Motor neuron (in vitro differentiated cells): ENCODE measurements around the gene CEP120. TPM values are rescaled to one million over a fixed set of nuclear protein-coding genes. Genes with fewer than 3 reads are reported as not detected.
"Not testable (repeated sequence)": the region's sequence is repeated elsewhere in the genome, so short reads cannot be mapped to it uniquely, and the experiment has no call there.

ENCODE experiments used
- ATAC-seq, 8 experiments: fragments of 200-7000 bp; cut with Tn5 transposase; replicated peaks in 6 of 8; 2 replicates each; pipeline ENCODE4 v1.8.0; 2021; ENCODE audit warnings: mild to moderate bottlenecking in 8 of 8, moderate library complexity in 8 of 8
- H3K27ac ChIP-seq, 2 donors: fragments of 250-450 bp; sonication (Bioruptor Pico); 2 replicates each; pipeline ENCODE4 v1.9.0; 2021; ENCODE audit warnings: antibody characterized with exemption in 2 of 2, mild to moderate bottlenecking in 2 of 2, moderate library complexity in 1 of 2
- H3K4me1 ChIP-seq, 2 donors: fragments of 250-450 bp; sonication (Bioruptor Pico); replicated peaks in 1 of 2; 2 replicates each; pipeline ENCODE4 v1.6.1; 2021; ENCODE audit warnings: antibody characterized with exemption in 2 of 2, mild to moderate bottlenecking in 2 of 2, moderate library complexity in 1 of 2
- H3K4me3 ChIP-seq, 5 donors: fragments of 250-450 bp; sonication (Bioruptor Pico); 2 replicates each; pipeline ENCODE4 v1.9.0; 2021; ENCODE audit warnings: antibody characterized with exemption in 5 of 5, mild to moderate bottlenecking in 5 of 5, moderate library complexity in 4 of 5
- WGBS, 10 experiments: fragments of 450-650 bp; shearing (Covaris generic); methylation state at CpG; one replicate each; pipeline ENCODE4 v1.0.0; 2022; 5-methylcytosine and 5-hydroxymethylcytosine counted together
- in situ Hi-C, 9 experiments: fragments of 400-800 bp; cut with MboI; loops; one replicate each; pipeline ENCODE4 v1.15.0; 2021; ENCODE audit warnings: low sequenced_read_pairs in 9 of 9, low pct_unique_long_range_greater_than_20kb in 2 of 9; ENCODE audit not compliant: unreplicated experiment in 9 of 9
- total RNA-seq, 8 experiments: library from RNA; unstranded; fragments of 300-600 nt; gene quantifications; 2 replicates each; pipeline versions ENCODE4 v1.2.3 to v1.2.4, GENCODE V29; 2022

Gene CEP120
- total RNA-seq, 8 experiments from 2014 or later, result 13.7 to 28.3 (median 19.0) TPM

GRCh38 chr5:123364441-123365155 lies 58.6 kb downstream of the CEP120 start:
- Histone ChIP-seq H3K27ac (no peak overlapping the region), H3K4me3 (no peak overlapping the region), H3K4me1 (no peaks in the 10 kb centered on the region)
- WGBS, 10 experiments, result 76 to 100% (median 92%) methylated on average over 1 to 2 of the region's 2 CpGs; no CpG with 5 or more reads in 1 of the 10 experiments
- in situ Hi-C loops, result loop anchor here in 3 of 9 experiments (25.0 kb wide), 3 partner anchors 477 to 852 kb away; no protein-coding TSS in a partner anchor
- no peak for ATAC-seq

GRCh38 chr5:123360910-123361309 lies 62.3 kb downstream of the CEP120 start:
- H3K4me1 ChIP-seq, result no peaks in the 10 kb centered on the region
- in situ Hi-C loops, result loop anchor here in 3 of 9 experiments (25.0 kb wide), 3 partner anchors 474 to 849 kb away; no protein-coding TSS in a partner anchor
- no peak for ATAC-seq
- no peak overlapping the region for H3K27ac ChIP-seq
- H3K4me3 ChIP-seq, result no peak overlapping the region

GRCh38 chr5:123360201-123360571 lies 63.0 kb downstream of the CEP120 start:
- no peaks in the 10 kb centered on the region for H3K4me1 ChIP-seq
- no peak overlapping the region for H3K27ac ChIP-seq
- ATAC-seq, result no peak
- in situ Hi-C loops, result loop anchor here in 3 of 9 experiments (25.0 kb wide), 3 partner anchors 473 to 848 kb away; no protein-coding TSS in a partner anchor
- no peak overlapping the region for H3K4me3 ChIP-seq

DNA sequence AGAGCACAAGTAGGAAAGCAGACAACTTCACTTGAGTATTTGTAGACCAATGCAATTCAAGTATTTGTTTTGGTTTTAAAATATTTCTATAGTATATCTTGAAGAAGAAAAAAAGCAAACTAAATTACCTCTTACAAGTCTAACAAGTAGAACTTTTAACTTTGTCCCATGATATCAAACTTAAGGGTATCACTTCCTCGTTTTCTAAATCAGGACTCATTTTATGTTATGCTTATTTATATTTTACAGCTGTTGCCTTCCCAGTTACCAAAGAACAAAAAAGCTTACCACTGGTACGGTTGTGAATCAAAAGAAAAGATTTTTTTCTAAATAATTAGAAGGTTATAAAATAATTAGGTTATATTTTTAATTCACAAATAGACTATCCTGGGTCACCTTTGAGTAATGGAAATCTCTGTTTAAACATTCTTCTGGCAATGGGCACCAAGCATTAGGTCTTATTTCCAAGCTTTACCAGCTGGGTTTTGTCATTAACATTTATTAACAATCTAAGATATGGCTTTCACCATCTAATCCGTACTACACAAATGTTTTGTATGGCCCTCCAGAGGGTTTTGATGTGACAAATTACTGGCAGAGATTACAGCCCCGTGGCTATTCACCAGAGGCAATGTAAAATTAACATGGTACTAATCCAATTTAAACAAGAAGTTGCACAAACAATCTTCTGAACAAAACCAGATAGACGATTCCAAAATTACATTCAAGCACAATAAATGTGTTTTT lies 63.6 kb downstream of the CEP120 start:
- WGBS, 10 experiments, result 33 to 92% (median 85%) methylated on average over 2 to 5 of the region's 5 CpGs
- H3K4me3 ChIP-seq, result no peak overlapping the region
- in situ Hi-C loops, result loop anchor here in 3 of 9 experiments (25.0 kb wide), 3 partner anchors 472 to 847 kb away; no protein-coding TSS in a partner anchor
- ATAC-seq, result no peak
- H3K4me1 ChIP-seq, result no peaks in the 10 kb centered on the region
- H3K27ac ChIP-seq, result no peak overlapping the region

- Histone ChIP-seq H3K27ac (no peak overlapping the region), H3K4me1 (no peaks in the 10 kb centered on the region), H3K4me3 (no peak overlapping the region)
- ATAC-seq, result no peak
- 90 to 100% (median 100%) methylated on average over 1 of the region's 1 CpG; no CpG with 5 or more reads in 3 of the 10 experiments for WGBS, 10 experiments
- in situ Hi-C loops, result loop anchor here in 3 of 9 experiments (25.0 kb wide), 3 partner anchors 471 to 846 kb away; no protein-coding TSS in a partner anchor
Observed at GRCh38 chr5:123358751-123359150, 64.5 kb downstream of the CEP120 start.

- no peak overlapping the region for H3K27ac ChIP-seq
- no peaks in the 10 kb centered on the region for H3K4me1 ChIP-seq
- no peak for ATAC-seq
- in situ Hi-C loops, result loop anchor here in 3 of 9 experiments (25.0 kb wide), 3 partner anchors 471 to 846 kb away; no protein-coding TSS in a partner anchor
- H3K4me3 ChIP-seq, result no peak overlapping the region
- 79 to 100% (median 91%) methylated on average over 1 of the region's 1 CpG; no CpG with 5 or more reads in 2 of the 10 experiments for WGBS, 10 experiments
Observed at GRCh38 chr5:123358304-123358703, 64.9 kb downstream of the CEP120 start.

DNA sequence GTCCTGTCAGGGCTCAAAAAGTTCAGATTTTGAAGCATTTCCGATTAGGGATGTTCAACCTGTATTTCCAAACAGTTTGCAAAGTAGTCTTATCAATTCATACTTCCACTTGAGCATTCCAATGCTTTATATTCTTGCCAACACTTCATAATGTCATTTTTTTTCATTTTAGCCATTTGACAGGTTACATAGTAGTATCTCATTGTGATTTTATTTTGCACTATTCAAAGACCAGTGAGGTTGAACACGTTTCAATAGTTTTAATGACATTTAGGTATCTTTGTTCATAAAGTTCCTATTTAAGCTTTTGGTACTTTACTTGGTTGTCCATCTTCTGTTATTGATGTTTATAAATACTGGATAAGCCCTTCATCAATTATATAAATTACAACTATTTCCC lies 71.4 kb downstream of the CEP120 start:
- Histone ChIP-seq H3K4me3 (no peak overlapping the region), H3K4me1 (no peaks in the 10 kb centered on the region), H3K27ac (no peak overlapping the region)
- ATAC-seq, result no peak
- WGBS, 10 experiments, result 53 to 100% (median 95%) methylated on average over 1 to 2 of the region's 2 CpGs; no CpG with 5 or more reads in 1 of the 10 experiments
- in situ Hi-C loops, result loop anchor here in 3 of 9 experiments (25.0 kb wide), 3 partner anchors 465 to 840 kb away; no protein-coding TSS in a partner anchor

- 0 to 100% (median 83%) methylated on average over 1 of the region's 1 CpG; no CpG with 5 or more reads in 2 of the 10 experiments for WGBS, 10 experiments
- no peaks in the 10 kb centered on the region for H3K4me1 ChIP-seq
- in situ Hi-C loops, result loop anchor here in 3 of 9 experiments (25.0 kb wide), 3 partner anchors 464 to 839 kb away; no protein-coding TSS in a partner anchor
- no peak overlapping the region for H3K27ac ChIP-seq
- ATAC-seq, result peak in 3 of 8 experiments; percentile 18 to 93 (median 65)
- H3K4me3 ChIP-seq, result no peak overlapping the region
Observed at GRCh38 chr5:123351240-123351639, 72.0 kb downstream of the CEP120 start.

GRCh38 chr5:123350742-123351141 lies 72.5 kb downstream of the CEP120 start:
- in situ Hi-C loops, result loop anchor here in 3 of 9 experiments (25.0 kb wide), 3 partner anchors 463 to 838 kb away; no protein-coding TSS in a partner anchor
- 38 to 100% (median 83%) methylated on average over 1 of the region's 1 CpG; no CpG with 5 or more reads in 3 of the 10 experiments for WGBS, 10 experiments
- Histone ChIP-seq H3K4me3 (no peak overlapping the region), H3K27ac (no peak overlapping the region), H3K4me1 (no peaks in the 10 kb centered on the region)
- ATAC-seq, result peak in 2 of 8 experiments; percentile 47 to 51

DNA sequence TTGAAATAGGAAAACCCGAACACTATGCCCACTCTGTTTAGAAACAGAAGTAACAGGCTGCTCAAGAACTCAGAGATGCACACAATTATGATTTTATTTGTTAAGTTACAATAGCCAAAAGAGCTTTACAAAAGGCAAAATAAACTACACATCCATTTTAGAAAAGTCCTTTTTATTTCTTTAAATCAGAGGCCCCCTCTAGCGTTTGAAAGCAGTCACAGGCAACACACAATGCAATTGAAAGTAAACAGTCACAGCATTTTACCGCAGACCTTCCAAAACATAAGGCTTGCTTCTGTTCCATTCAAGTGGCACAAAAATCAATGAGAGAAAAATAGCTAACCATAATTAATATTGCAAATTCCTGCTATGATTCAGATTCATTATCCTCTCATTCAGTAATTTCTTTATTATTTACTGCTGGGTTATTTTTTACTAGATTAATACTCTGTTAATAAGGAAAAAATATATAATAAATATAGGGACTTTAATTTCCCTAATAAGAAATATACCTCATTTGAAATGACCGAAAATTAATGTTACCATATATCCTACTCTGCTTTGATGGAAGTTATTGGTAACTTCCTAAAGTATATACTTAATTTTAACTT lies 78.3 kb downstream of the CEP120 start:
- WGBS, 10 experiments, result 0 to 50% (median 40%) methylated on average over 2 to 4 of the region's 4 CpGs
- H3K4me1 ChIP-seq, result no peaks in the 10 kb centered on the region
- ATAC-seq, result peak in 3 of 8 experiments; percentile 52 to 56 (median 53)
- no peak overlapping the region for H3K27ac ChIP-seq
- in situ Hi-C loops, result loop anchor here in 2 of 9 experiments (25.0 kb wide), 2 partner anchors 458 to 833 kb away; no protein-coding TSS in a partner anchor
- no peak overlapping the region for H3K4me3 ChIP-seq

- 0 to 100% (median 63%) methylated on average over 1 to 2 of the region's 2 CpGs for WGBS, 10 experiments
- in situ Hi-C loops, result loop anchor here in 2 of 9 experiments (25.0 kb wide), 2 partner anchors 454 to 829 kb away; no protein-coding TSS in a partner anchor
- ATAC-seq, result peak in 1 of 8 experiments; percentile 23
Observed at GRCh38 chr5:123340928-123341327, 82.3 kb downstream of the CEP120 start.

GRCh38 chr5:123308377-123308776 lies 114.8 kb downstream of the CEP120 start:
- ATAC-seq, H3K27ac ChIP-seq, H3K4me1 ChIP-seq, in situ Hi-C loops, H3K4me3 ChIP-seq: not testable (repeated sequence)
- 45 to 100% (median 83%) methylated on average over 1 to 8 of the region's 9 CpGs; no CpG with 5 or more reads in 1 of the 10 experiments for WGBS, 10 experiments

More at GRCh38 chr5:123340928-123341327, 82.3 kb downstream of the CEP120 start:
- Histone ChIP-seq H3K4me3 (no peak overlapping the region), H3K4me1 (no peaks in the 10 kb centered on the region), H3K27ac (no peak overlapping the region)
